ENCODE data around the gene GPHN. TPM values are rescaled to one million over a fixed set of nuclear protein-coding genes. Genes with fewer than 3 reads are reported as not detected.
"Not testable (repeated sequence)": the region's sequence is repeated elsewhere in the genome, so short reads cannot be mapped to it uniquely, and the experiment has no call there.

The GPHN gene
- total RNA-seq, 1 donor from 2014 or later = 33.4 TPM

GRCh38 chr14:66495218-66496098 is 12.5 kb upstream of the GPHN start:
- Histone ChIP-seq H3K27ac (replicated peaks) (no peak overlapping the region), H3K4me1 (peaks cover 22% of the 10 kb centered on the region), H3K36me3 (no peaks in the 10 kb centered on the region), H3K27me3 (ENCODE audit: low read depth) (no peaks in the 10 kb centered on the region), H3K9me3 (replicated peaks) (no peaks in the 10 kb centered on the region), H3K4me3 (peak overlapping the region; percentile 27)
- intact Hi-C loops (cut with micrococcal nuclease) = no loop called here
- TF ChIP-seq CTCF (IDR thresholded peaks at IDR 0.05; ENCODE audit: borderline replicate concordance) = peak; percentile 87
- DNase-seq = no peak

DNA sequence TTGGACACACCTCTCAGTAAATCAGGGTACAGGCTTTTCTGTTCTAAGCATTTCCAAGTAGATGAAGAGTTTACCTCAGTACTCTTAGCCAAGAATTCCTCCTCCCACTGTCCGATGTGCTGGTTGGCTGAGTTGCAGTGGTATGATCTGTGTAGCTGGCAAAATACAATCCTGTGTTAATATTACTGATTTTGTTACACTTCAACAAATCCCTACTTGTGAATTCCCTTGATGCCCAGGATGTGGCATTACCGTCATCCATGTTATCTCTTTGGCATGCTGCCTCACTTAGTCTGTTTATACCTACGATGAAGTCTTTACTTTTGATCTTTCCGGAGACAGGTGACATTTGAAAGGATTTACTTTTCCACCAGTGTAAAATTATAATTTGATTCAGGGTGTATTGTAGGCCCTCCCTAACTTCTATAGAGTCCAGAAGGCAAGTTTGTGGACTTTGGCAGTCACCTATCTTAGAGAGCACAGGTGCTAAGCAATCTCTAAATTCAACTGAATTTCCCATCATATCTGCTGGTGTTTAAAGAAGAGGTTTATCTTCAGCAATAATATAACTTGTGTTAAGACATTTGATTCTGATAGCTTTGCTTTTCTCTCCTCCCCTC is 11.6 kb upstream of the GPHN start:
- H3K4me3 ChIP-seq = peak overlapping the region; percentile 27
- no peaks in the 10 kb centered on the region for H3K9me3 ChIP-seq (replicated peaks)
- H3K27me3 ChIP-seq (ENCODE audit: low read depth) = no peaks in the 10 kb centered on the region
- no peak overlapping the region for H3K27ac ChIP-seq (replicated peaks)
- peaks cover 14% of the 10 kb centered on the region for H3K4me1 ChIP-seq
- DNase-seq = no peak
- no peak for TF ChIP-seq CTCF (IDR thresholded peaks at IDR 0.05; ENCODE audit: borderline replicate concordance)
- no peaks in the 10 kb centered on the region for H3K36me3 ChIP-seq
- intact Hi-C loops (cut with micrococcal nuclease) = no loop called here

GRCh38 chr14:66496911-66497310 is 11.0 kb upstream of the GPHN start:
- DNase-seq = no peak
- Histone ChIP-seq H3K27ac (replicated peaks) (no peak overlapping the region), H3K36me3 (no peaks in the 10 kb centered on the region), H3K4me3 (no peak overlapping the region), H3K4me1 (peaks cover 13% of the 10 kb centered on the region), H3K27me3 (ENCODE audit: low read depth) (no peaks in the 10 kb centered on the region), H3K9me3 (replicated peaks) (no peaks in the 10 kb centered on the region)
- intact Hi-C loops (cut with micrococcal nuclease) = no loop called here
- TF ChIP-seq CTCF (IDR thresholded peaks at IDR 0.05; ENCODE audit: borderline replicate concordance) = no peak

GRCh38 chr14:66498311-66498710 is 9.6 kb upstream of the GPHN start:
- H3K36me3 ChIP-seq = no peaks in the 10 kb centered on the region
- H3K9me3 ChIP-seq (replicated peaks) = no peaks in the 10 kb centered on the region
- H3K27me3 ChIP-seq (ENCODE audit: low read depth) = no peaks in the 10 kb centered on the region
- no peak for TF ChIP-seq CTCF (IDR thresholded peaks at IDR 0.05; ENCODE audit: borderline replicate concordance)
- no peak for DNase-seq
- H3K4me3 ChIP-seq = no peak overlapping the region
- H3K27ac ChIP-seq (replicated peaks) = peak overlapping the region; percentile 46
- peaks cover 15% of the 10 kb centered on the region for H3K4me1 ChIP-seq
- intact Hi-C loops (cut with micrococcal nuclease) = no loop called here

DNA sequence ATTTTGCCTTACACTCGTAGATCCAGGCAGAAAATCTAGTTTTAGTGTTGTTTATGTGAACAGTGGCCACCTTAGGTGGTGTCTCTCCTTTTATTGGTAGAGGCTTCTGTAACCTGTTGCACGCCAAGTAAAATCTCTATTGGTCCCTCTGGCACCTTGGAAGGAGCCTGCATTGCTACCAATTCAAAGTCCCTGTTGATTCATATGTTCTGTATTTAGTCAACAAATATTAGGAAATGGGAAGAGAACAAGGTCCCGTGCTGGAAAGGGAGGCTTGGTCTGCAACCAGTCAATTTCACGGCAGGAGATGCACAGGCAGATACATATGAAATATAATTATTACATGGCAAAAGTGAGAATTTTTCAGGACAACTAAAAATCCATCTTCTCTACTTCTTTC is 6.4 kb upstream of the GPHN start:
- Histone ChIP-seq H3K4me1 (peaks cover 14% of the 10 kb centered on the region), H3K9me3 (replicated peaks) (no peaks in the 10 kb centered on the region), H3K27ac (replicated peaks) (peak overlapping the region; percentile 3), H3K27me3 (ENCODE audit: low read depth) (no peaks in the 10 kb centered on the region), H3K36me3 (no peaks in the 10 kb centered on the region), H3K4me3 (no peak overlapping the region)
- DNase-seq = no peak
- intact Hi-C loops (cut with micrococcal nuclease) = no loop called here
- TF ChIP-seq CTCF (IDR thresholded peaks at IDR 0.05; ENCODE audit: borderline replicate concordance) = no peak

GRCh38 chr14:66502836-66503235 is 5.1 kb upstream of the GPHN start:
- Histone ChIP-seq H3K27ac (replicated peaks) (peak overlapping the region; percentile 76), H3K4me1 (peaks cover 25% of the 10 kb centered on the region)
- H3K4me3 ChIP-seq; intact Hi-C loops (cut with micrococcal nuclease); DNase-seq; H3K9me3 ChIP-seq (replicated peaks); H3K36me3 ChIP-seq; H3K27me3 ChIP-seq (ENCODE audit: low read depth): not testable (repeated sequence)

Data from left ventricle myocardium inferior (tissue), 1 donor.